GM12873 (cell line): ENCODE results near the gene ZBTB44.

Experiments used
- TF ChIP-seq, protein P1 (sequence below): IDR thresholded peaks from 2 replicates; pipeline ENCODE4 v1.5.1; 2012; ENCODE audit warnings: low read depth, mild to moderate bottlenecking, moderate library complexity, low read length, control low read depth; ENCODE audit not compliant: insufficient read depth; ENCODE audit errors: missing control alignments

Gene ZBTB44

DNA sequence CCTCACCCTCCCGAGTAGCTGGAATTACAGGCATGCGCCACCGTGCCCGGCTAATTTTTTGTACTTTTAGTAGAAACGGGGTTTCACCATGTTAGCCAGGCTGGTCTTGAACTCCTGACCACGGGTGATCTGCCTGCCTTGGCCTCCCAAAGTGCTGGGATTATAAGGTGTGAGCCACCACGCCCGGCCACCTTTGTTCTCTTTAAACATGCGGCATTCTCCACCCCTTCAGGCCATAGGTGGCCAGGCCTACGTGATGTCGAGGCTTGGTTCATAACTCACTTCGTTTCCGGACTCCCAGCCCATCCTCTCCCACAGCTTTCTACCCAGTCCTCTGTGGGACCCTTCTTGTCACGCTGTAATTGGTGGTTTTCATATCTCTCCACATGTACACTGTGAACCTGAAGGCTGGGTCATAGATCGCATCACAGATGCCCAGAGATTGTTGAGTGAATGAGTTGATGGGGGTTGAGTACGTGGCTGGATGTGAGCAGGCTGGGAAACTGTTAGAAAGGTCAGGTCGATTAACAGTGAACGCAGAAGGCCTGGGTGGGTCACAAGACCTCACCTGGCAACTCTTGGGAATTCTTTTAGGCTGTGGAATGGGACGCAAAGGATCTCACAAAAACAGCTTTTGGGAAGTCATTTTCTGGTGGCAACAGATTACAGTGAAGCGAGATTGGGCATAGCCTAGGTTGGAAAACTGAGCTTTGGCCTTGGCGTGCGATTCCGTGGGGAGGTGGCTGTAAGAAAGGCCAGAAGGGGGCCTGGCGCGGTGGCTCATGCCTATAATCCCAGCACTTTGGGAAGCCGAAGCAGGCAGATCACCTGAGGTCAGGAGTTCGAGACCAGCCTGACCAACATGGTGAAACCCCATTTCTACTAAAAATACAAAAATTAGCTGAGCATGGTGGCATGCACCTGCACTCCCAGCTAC is 110.7 kb downstream of the ZBTB44 start:
- TF ChIP-seq, protein P1, sequence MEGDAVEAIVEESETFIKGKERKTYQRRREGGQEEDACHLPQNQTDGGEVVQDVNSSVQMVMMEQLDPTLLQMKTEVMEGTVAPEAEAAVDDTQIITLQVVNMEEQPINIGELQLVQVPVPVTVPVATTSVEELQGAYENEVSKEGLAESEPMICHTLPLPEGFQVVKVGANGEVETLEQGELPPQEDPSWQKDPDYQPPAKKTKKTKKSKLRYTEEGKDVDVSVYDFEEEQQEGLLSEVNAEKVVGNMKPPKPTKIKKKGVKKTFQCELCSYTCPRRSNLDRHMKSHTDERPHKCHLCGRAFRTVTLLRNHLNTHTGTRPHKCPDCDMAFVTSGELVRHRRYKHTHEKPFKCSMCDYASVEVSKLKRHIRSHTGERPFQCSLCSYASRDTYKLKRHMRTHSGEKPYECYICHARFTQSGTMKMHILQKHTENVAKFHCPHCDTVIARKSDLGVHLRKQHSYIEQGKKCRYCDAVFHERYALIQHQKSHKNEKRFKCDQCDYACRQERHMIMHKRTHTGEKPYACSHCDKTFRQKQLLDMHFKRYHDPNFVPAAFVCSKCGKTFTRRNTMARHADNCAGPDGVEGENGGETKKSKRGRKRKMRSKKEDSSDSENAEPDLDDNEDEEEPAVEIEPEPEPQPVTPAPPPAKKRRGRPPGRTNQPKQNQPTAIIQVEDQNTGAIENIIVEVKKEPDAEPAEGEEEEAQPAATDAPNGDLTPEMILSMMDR, result no peak

DNA sequence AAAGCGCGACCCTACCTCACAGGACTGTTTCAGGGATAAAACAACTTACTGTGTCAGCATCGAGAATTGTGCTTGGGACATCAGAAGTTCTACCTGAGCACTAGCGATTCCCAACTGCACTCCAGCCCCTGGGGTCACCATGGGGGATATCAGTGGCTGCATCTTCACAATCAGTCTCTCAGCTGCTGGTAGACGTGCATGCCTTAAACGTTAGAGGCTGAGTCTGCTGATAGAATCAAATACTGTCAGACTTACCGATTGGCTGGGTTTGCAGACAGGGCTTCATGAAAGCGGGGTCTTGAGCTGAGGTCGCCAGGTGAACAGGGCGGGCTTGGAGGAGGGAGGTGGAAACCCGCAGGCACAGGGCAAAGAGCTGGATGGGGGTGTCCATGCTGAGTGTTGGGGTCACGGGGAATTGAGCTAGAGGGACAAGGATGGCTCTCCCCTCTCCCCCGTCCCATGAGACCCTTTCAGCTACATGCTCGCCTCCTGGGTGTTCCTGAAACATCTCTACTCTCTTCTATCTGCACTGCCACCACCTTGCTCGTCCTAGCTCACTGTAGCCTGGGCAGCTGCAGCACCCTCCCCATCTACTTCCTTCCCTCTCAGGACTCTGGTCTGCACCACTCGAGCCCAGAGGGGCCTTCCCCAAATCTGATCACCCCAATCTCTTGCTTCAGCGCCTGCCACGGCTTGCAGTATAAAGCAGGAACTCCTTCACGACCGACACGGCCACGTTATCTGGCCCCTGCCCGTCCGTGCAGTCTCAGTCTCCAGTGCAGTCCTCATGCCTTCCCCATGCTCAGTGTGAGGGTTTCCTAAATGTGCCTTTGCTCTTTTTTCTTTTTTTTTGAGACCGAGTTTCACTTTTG is 111.7 kb downstream of the ZBTB44 start:
- TF ChIP-seq, protein P1, result no peak

DNA sequence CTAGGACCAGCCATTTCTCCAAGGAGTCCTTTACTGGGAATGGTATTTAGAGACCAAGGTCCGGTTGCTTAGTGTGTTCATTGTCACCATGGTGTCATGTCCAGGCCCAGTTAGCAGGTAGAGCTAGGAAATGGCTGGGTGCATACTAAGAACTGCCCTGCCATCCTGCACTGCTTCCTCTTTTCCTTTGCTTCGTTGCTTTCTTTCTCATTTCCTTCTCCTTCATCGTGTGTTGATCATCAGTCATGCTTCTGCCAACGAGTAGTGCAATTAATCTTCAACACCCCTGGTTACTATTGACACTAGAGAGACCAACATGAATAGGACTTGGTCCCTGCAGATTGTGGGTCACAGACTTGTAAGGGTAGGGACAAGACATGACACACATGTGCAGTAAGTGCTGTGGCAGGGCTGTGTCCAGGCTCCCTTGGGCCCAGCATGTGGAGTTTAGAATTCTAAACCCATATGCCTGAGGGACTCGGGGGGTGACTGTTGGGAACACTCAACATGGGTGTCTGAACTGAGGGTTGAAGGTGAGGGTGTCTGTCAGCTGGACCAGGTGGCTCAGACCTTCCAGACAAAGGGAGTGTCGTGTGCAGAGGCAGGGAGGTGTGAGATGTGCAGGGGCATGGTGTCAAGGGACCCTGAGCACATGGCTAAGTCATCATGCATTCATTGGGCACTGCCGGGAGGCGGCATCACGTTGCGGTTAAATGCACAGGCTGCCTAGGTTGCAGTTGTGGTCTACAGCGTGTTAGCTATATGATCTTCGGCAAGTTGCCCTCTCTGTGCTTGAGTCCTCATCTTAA is 112.5 kb downstream of the ZBTB44 start:
- TF ChIP-seq, protein P1, result no peak

DNA sequence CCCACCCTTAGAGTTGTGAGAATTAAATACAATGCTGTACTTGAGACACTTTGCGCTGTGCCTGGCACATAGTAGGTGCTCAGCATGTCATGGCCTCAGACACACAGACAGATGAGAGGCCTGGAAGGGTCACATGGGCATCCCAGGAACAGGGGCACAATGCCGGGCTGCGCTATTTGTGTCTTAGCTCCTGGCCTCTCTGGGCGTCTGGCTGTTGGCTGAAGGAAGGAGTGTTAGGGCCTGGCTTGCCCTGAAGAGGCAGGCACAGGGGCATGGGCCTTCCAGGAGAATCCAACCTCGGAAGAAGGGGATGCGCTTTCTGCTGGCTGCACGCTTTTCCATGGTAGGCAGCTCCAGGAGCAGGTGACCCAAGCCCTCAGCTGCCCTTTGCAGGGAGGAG is 113.7 kb downstream of the ZBTB44 start:
- TF ChIP-seq, protein P1, result no peak

DNA sequence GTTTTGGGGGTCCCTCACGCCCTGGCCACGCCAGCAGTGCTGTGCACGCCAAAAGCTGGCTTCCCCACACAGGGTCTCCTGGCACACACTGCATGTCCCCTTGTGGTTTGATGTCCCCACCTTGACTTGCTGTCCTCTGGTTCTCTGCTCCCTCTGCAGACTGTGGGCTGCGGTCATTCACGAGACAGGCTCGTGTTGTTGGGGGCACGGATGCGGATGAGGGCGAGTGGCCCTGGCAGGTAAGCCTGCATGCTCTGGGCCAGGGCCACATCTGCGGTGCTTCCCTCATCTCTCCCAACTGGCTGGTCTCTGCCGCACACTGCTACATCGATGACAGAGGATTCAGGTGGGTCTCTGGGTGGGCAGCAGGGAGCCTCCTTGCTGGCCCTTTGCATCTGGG is 114.9 kb downstream of the ZBTB44 start:
- TF ChIP-seq, protein P1, result no peak

- TF ChIP-seq, protein P1, result no peak
Measured at GRCh38 chr11:130198964-130199363, 115.8 kb downstream of the ZBTB44 start.
